GM12801 (cell line): ENCODE measurements around the gene ALG13.

Experiments used
- CTCF ChIP-seq: IDR thresholded peaks from one replicate; pipeline ENCODE4 v1.5.1; 2011; ENCODE audit warnings: control low read depth; ENCODE audit not compliant: insufficient read length; ENCODE audit errors: extremely low read depth

Gene ALG13

GRCh38 chrX:111680988-111681779 lies at the start of gene ALG13:
Gene ALG13 (plus strand): TSS chrX:111681170. CDS start chrX:111681219, 49 bp downstream.
- no peak for TF ChIP-seq CTCF

GRCh38 chrX:111634823-111635729 lies 45.9 kb upstream of the ALG13 start:
- no peak for TF ChIP-seq CTCF

- TF ChIP-seq CTCF, result no peak
Observed at GRCh38 chrX:111641969-111642368, 39.0 kb upstream of the ALG13 start.

- TF ChIP-seq CTCF, result no peak
Observed at GRCh38 chrX:111645607-111646006, 35.4 kb upstream of the ALG13 start.

GRCh38 chrX:111646515-111646914 lies 34.5 kb upstream of the ALG13 start:
- no peak for TF ChIP-seq CTCF

- TF ChIP-seq CTCF, result no peak
Observed at GRCh38 chrX:111648802-111649201, 32.2 kb upstream of the ALG13 start.

GRCh38 chrX:111649638-111650037 lies 31.3 kb upstream of the ALG13 start:
- no peak for TF ChIP-seq CTCF
